Measurements from ENCODE around the gene IFT20. TPM values are rescaled to one million over a fixed set of nuclear protein-coding genes. Genes with fewer than 3 reads are reported as not detected.

The IFT20 gene
- total and polyA plus RNA-seq, 9 of the 15 experiments (the other 6 are each of a cell fraction or from before 2014, with no cell fraction given), result 11.2 to 38.6 (median 20.1) TPM

DNA sequence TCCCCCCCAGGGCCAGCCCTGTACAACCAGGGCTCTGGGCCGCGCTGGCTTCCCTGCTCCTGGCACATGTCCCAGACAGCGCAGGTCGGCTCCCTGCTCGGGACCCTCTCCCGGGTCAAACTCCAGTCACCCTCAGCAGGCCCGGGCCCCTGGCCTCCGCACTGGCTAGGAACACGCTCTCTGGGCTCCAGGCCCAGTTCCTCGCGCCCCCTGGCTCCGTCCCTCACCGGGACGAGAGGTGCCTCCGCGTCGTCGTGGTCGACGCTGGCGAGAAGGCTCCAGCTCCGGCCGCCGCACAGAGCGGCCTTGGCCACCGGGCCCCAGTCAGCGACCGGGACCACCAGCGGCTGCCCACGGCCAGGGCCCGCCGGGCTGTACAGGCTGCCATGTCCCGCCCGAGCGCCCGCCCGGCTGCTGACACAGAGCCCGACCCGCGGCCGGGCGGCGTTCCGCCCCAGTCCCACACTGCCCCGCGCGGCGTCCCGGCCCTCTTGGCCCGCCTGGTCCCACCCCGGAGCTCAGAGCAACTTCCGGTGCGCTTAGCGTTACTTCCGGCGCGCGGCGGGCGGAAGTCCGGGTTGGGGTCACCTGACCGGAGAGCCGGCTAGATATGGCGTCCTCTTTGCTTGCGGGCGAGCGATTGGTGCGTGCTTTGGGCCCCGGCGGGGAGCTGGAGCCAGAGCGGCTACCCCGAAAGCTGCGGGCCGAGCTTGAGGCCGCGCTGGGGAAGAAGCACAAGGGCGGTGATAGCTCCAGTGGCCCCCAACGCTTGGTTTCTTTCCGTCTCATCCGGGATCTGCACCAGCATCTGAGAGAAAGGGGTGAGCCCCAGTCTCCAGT is 22.0 kb upstream of the IFT20 start, which contains the start of gene POLDIP2 (continued):
- TF ChIP-seq MGA (IDR thresholded peaks at IDR 0.05) (peak; percentile 58; the same call in 1 of the 2 replicates), TFAM (CRISPR knock-in tag; conservative IDR thresholded peaks at IDR 0.05) (no peak), ELF1 (tag; IDR thresholded peaks at IDR 0.05) (peak; percentile 98), POLR2H (tag; IDR thresholded peaks at IDR 0.05; ENCODE audit: low read depth) (peak; percentile 88), ZBTB49 (CRISPR knock-in tag; IDR thresholded peaks at IDR 0.05; ENCODE audit: borderline replicate concordance) (no peak), POU5F1 (IDR thresholded peaks at IDR 0.05; ENCODE audit: borderline replicate concordance, low read depth, low read length, partially characterized antibody) (no peak), NELFE (IDR thresholded peaks at IDR 0.05; ENCODE audit: insufficient read depth, insufficient read length) (no peak), ZNF274 (IDR thresholded peaks at IDR 0.05; ENCODE audit: borderline replicate concordance, low read depth, low read length) (no peak), NR2F6 (CRISPR knock-in tag; IDR thresholded peaks at IDR 0.05) (no peak)

All from K562 (cell line).